ENCODE results near the gene NKAIN4.

The NKAIN4 gene

DNA sequence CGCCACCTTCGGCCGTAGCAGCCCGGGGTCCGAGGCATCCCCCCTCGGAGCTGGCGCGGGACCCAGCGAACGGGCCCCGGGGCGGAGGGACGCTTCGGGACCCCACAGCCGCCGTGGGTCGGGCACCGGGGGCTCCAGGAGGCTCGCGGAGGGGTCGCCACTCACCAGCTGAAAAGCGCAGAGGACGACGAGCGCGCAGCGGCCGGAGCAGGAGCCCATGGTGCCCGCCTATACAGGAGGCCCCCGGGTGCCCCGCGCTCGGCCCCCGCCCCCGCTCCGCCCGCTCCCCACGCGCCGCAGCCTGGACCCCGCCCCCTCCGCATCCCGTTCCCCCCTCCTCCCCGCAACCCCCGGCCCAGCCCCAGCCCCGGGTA, at the start of gene NKAIN4:
Gene NKAIN4, minus strand, starts transcription at position 232 of the 374 bp plus-strand sequence. Its CDS starts 13 bp downstream, at position 219.
- no peak for DNase-seq

DNA sequence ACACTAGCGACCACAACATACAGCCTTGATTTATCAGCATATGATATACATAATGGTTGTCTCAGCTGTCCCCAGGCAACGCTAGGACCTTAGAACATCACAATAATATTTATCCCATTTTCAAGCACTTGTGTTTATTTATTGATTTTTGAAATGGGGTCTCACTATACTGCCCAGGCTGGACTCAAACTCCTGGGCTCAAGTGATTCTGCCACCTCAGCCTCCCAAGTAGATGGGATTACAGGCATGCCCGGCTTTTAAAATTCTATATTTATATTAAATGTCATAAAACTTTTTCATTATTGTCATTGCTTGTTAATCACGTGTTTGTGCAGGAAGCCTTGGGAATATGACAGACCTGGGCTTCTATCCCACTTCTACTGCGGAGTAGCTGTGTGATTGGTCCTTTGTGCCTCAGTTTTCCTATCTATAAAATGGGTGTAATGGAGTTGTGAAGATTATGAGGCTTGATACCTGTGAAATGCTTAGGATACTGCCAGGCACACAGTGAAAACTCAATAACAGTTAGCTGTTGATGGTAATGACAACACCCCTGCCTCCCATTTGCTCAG, 48.9 kb upstream of the NKAIN4 start:
- DNase-seq: no peak

DNA sequence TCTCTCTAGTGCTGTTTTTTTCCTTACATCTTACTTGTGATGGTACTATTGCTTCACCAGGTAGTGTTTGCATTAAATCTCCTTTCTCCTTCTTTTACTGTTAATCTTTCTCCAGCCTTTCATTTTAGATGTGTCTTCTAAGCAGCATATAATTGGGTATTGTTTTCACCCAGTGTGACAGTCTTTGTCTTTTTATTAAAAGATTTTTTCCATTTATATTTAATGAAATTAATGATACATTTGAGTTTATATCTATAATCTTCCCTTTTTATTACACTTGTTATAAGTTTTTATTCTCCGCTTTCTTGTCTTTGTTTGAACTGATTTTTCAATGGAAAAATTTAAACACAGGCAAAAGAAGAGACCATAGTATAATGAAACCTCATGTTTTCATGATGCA, 47.4 kb upstream of the NKAIN4 start:
- DNase-seq: no peak

GRCh38 chr20:63298731-63299312, 44.6 kb upstream of the NKAIN4 start:
- no peak for DNase-seq

- DNase-seq: no peak
Measured at GRCh38 chr20:63297796-63298572, 43.7 kb upstream of the NKAIN4 start.

GRCh38 chr20:63297371-63297781, 43.1 kb upstream of the NKAIN4 start:
- no peak for DNase-seq

DNA sequence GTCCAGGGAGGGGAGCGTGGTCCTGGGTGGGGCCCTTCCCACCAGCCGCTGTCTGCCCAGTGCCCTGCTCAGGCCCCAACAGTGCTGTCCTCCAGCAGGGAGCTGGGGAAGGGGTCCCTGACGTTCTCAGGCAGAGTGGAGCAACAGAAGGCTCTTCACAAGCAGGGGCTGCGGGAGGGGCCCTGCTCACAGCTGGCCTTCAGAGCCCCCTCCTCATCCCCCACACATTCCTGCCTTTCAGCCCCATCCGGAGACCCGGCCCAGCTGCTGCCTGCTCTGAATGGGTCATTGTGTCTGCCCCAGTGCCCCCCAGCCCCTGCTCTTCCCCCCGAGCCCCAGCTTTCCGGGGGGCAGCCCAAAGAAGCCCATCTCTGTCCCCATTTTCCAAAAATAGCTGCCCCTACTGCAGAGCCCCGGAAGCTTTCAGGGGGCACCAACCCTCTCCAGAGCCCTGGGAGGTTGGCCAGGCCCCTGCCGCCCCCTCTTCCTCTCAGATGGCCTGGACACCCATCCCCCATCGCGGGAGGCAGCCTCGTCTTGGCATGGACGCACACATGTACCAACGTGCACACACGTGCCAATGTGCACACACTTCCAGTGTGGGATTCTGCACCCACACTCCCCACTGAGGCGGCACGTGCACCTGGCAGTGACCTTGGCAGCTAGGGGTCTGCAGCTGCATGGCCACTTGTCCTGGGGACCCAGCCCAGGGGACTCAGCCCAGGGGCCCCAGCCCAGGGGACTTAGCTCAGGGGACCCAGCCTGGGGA, 42.5 kb upstream of the NKAIN4 start:
- DNase-seq: no peak

- DNase-seq: no peak
Measured at GRCh38 chr20:63295846-63296245, 41.6 kb upstream of the NKAIN4 start.

GRCh38 chr20:63295422-63295821, 41.2 kb upstream of the NKAIN4 start:
- no peak for DNase-seq

DNA sequence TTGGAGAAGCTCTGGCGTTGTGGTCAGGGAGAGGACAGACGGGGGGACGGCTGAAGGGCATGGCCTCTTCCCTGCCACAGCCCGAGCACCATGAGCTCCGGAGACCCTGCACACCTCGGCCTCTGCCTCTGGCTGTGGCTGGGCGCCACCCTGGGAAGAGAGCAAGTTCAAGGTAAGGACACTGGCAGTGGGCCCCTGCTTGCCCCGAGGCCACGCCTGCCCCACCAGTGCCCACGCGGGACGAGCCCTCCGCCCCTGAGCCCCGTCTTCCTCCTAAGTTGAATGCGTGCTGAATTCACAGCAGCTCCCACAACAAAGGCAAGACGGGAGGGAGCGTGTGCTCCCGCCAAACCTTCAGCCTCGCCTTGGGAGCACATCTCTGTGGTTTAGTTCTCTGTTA, 40.8 kb upstream of the NKAIN4 start:
- DNase-seq: no peak

GRCh38 chr20:63294536-63294900, 40.3 kb upstream of the NKAIN4 start:
- no peak for DNase-seq

- DNase-seq: no peak
Measured at GRCh38 chr20:63293871-63294535, 39.7 kb upstream of the NKAIN4 start.

- DNase-seq: no peak
Measured at GRCh38 chr20:63293456-63293855, 39.2 kb upstream of the NKAIN4 start.

GRCh38 chr20:63292904-63293303, 38.6 kb upstream of the NKAIN4 start, which contains the start of gene COL20A1:
TSS of gene COL20A1 (plus strand) at chr20:63293186. CDS start at chr20:63295108, 1,922 bp downstream.
- DNase-seq: no peak

DNA sequence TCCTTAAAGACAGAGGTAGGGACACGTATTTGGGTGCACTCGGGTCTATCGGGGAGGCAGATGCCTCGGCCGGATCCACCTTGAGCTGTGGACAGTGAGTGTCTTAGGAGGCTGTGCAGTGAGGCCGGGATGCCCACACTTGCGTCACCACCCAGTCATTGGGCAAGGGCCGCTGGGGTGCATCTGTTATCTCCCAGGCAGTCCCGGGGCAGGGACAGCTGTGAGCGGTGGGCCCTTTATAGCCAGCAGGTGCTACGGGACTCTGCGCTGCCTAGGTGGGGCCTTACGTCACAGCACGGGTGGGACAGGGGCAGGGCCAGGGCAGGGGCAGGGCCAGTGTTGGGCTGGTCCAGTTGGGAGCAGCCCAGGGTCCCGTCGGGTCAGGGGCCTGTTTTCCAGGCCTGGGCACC, 38.0 kb upstream of the NKAIN4 start:
- DNase-seq: no peak

DNA sequence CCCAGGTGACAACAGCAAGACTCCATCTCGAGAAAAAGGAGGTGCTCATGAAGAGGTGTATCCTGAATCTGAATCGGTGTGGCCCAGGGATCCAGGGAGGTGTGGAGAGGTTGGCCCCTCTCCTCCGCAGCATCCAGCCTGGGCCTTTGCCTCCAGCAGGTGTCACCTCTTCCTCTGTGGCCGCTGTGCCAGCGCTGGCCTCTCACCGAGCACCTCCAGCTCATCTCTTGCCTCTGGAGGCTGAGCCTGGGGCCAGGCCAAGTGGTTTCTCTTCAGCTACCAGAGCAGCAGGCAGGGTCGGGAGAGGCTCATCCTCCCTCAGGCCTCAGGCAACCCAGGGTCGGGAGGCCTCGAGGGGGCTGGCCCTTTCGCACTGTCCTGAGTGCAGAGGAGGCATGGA, 37.5 kb upstream of the NKAIN4 start:
- DNase-seq: no peak

DNA sequence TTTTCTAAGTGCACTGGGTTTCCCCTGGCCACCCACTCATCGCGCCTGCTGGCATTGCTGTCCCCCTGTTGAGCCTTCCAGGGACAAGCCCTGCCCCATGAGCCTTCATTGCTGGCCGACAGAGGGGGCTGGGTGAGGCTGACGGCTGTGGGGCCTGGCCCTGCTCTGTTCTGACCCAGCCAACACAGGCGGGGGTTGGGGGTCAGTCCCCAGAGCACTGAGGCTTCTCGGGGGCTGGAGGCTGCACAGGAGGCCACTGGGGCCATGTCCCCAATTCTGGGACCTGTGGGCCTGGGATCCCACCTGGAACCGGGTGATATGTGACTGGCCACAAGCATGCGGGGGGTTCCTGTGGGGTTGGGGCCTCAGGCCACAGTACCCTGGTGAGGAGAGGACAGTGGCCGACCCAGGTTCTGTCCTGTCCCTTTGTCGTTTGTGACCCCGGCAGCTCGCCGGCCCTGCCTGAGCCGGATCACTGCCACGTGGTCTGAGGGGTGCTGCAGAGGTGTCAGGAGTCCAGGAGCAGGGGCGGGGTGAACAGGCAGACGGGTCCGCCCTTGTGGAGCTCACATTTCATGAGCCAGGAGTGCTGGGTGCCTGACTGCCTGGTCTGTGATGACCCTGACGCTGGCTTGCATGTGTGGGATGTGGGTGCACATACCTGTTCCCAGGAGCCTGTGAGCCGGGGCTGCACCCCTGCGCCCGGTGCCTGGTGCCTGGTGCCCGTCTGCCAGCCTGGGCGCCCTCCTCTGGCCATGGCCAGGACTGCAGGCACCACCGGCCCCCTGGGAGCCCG, 36.6 kb upstream of the NKAIN4 start:
- peak; percentile 36 for DNase-seq

GRCh38 chr20:63290136-63290676, 35.9 kb upstream of the NKAIN4 start:
- DNase-seq: no peak

DNA sequence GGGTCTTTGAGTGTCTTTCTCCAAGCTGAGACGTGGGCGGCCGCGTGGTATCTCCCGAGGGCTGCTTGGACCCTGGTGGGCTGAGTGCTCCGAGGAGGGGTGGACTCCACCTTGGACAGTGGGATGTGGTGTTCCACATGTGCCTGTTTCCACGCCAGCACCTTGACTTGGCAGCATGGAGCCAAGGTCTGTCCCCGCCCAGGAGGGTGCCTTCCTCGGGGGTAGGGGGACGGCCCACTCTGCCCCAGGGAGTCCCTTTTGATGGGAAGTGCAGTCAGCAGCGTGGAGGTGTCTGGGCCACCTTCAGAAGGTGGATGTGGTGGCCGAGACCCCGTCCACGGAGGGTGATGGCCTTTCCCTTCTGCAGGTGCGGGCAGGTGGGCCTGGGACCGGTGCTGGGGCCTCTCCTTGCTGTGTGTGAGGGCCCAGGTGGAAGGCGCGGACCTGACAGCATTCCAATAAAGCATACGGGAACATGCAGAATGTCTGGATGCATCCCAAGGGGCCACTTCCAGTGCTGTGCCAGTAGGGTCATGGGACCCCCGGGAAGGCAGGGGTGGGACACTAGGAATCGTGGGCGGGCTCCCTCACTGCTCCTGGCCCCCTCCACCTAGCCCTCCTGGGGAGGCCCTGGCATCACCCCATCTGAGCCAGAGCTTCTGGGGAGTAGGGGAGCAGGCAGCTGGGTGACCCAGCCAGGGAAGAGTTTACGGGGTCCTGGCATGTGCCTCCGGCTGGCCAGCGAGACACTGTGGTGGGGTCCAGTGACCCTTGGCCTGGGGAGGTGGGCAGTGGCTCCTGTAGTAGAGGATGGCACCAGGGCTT, 35.3 kb upstream of the NKAIN4 start:
- DNase-seq: no peak

- no peak for DNase-seq
Measured at GRCh38 chr20:63288581-63289251, 34.5 kb upstream of the NKAIN4 start.
